HEK293T (cell line): ENCODE results near the gene LMCD1.

ENCODE experiments used
- CTCF ChIA-PET: fragments of 350-600 bp; formaldehyde crosslinking; extraction: SDS; loops from one replicate; lab custom pipeline; 2021; ENCODE audit warnings: antibody characterized with exemption, inconsistent platforms; lab: Yijun Ruan, JAX
- POLR2A ChIA-PET: fragments of 350-600 bp; formaldehyde crosslinking; extraction: SDS; loops from one replicate; lab custom pipeline; 2020; ENCODE audit warnings: antibody characterized with exemption, inconsistent platforms; lab: Yijun Ruan, JAX
- DNase-seq: peaks from one replicate; pipeline ENCODE4 v3.0.0; 2012; ENCODE audit warnings: mixed read lengths; ENCODE audit errors: extremely low spot score
- ARNT ChIP-seq: fragments of 450-650 bp; IDR thresholded peaks from 2 replicates; pipeline ENCODE4 v1.6.1; 2017; ENCODE audit warnings: mild to moderate bottlenecking
- BHLHE40 ChIP-seq: fragments of 450-650 bp; IDR thresholded peaks from 2 replicates; pipeline ENCODE4 v1.6.1; 2016; ENCODE audit warnings: mild to moderate bottlenecking, moderate library complexity, borderline replicate concordance
- CTBP1 ChIP-seq: fragments of 450-650 bp; IDR thresholded peaks from 2 replicates; pipeline ENCODE4 v1.6.1; 2016; ENCODE audit warnings: borderline replicate concordance
- ELF4 ChIP-seq: fragments of 450-650 bp; IDR thresholded peaks from 2 replicates; pipeline ENCODE4 v1.6.1; 2017; ENCODE audit warnings: antibody characterized with exemption
- FOXA1 ChIP-seq: fragments of 450-650 bp; IDR thresholded peaks from 2 replicates; pipeline ENCODE4 v1.6.1; 2016; ENCODE audit warnings: mild to moderate bottlenecking
- FOXK2 ChIP-seq: fragments of 450-650 bp; IDR thresholded peaks from 2 replicates; pipeline ENCODE4 v1.6.1; 2016; ENCODE audit warnings: mild to moderate bottlenecking
- FOXM1 ChIP-seq: fragments of 450-650 bp; IDR thresholded peaks from 2 replicates; pipeline ENCODE4 v1.6.1; 2017; ENCODE audit warnings: mild to moderate bottlenecking, borderline replicate concordance
- HDGF ChIP-seq: fragments of 450-650 bp; IDR thresholded peaks from 2 replicates; pipeline ENCODE4 v1.6.1; 2017; ENCODE audit warnings: antibody characterized with exemption, borderline replicate concordance
- L3MBTL2 ChIP-seq: fragments of 450-650 bp; conservative IDR thresholded peaks from 2 replicates; pipeline ENCODE4 v1.6.1; 2016; ENCODE audit warnings: mild to moderate bottlenecking
- LEF1 ChIP-seq: fragments of 450-650 bp; IDR thresholded peaks from 2 replicates; pipeline ENCODE4 v1.6.1; 2017; ENCODE audit warnings: mild to moderate bottlenecking, borderline replicate concordance
- NFRKB ChIP-seq: fragments of 450-650 bp; IDR thresholded peaks from 2 replicates; pipeline ENCODE4 v1.6.1; 2016; ENCODE audit warnings: mild to moderate bottlenecking, moderate library complexity
- PKNOX1 ChIP-seq: fragments of 450-650 bp; IDR thresholded peaks from 2 replicates; pipeline ENCODE4 v1.6.1; 2016
- SP1 ChIP-seq: fragments of 450-650 bp; IDR thresholded peaks from 2 replicates; pipeline ENCODE4 v1.6.1; 2017
- SUZ12 ChIP-seq: fragments of 450-650 bp; IDR thresholded peaks from 2 replicates; pipeline ENCODE4 v1.6.1; 2016; ENCODE audit warnings: mild to moderate bottlenecking
- TARDBP ChIP-seq: fragments of 450-650 bp; IDR thresholded peaks from 2 replicates; pipeline ENCODE4 v1.6.1; 2016
- ZNF384 ChIP-seq: fragments of 450-650 bp; IDR thresholded peaks from 2 replicates; pipeline ENCODE4 v1.6.1; 2016

The LMCD1 gene

GRCh38 chr3:8519774-8520448 lies 18.3 kb downstream of the LMCD1 start:
- CTCF ChIA-PET, result no interaction called here
- POLR2A ChIA-PET, result no interaction called here
- no peak for DNase-seq
- no peak for TF ChIP-seq FOXK2
- TF ChIP-seq L3MBTL2, result no peak
- TF ChIP-seq FOXM1, result no peak
- no peak for TF ChIP-seq ZNF384
- no peak for TF ChIP-seq TARDBP
- no peak for TF ChIP-seq HDGF
- no peak for TF ChIP-seq FOXA1
- no peak for TF ChIP-seq NFRKB
- TF ChIP-seq LEF1, result no peak
- TF ChIP-seq CTBP1, result no peak
- TF ChIP-seq PKNOX1, result no peak
- TF ChIP-seq SP1, result no peak
- no peak for TF ChIP-seq ARNT

- DNase-seq, result no peak
- no peak for TF ChIP-seq L3MBTL2
- TF ChIP-seq FOXK2, result no peak
- no peak for TF ChIP-seq CTBP1
- no peak for TF ChIP-seq FOXM1
- no peak for TF ChIP-seq BHLHE40
- TF ChIP-seq FOXA1, result no peak
- no peak for TF ChIP-seq ARNT
- TF ChIP-seq SUZ12, result no peak
- no peak for TF ChIP-seq SP1
- ChIA-PET CTCF (interaction anchor here (0.7 kb wide), 1 partner anchor 8 kb away, joined by 3 read pairs; no protein-coding TSS in a partner anchor), POLR2A (no interaction called here)
Observed at GRCh38 chr3:8520816-8521403, 19.3 kb downstream of the LMCD1 start.

- ChIA-PET CTCF (no interaction called here), POLR2A (no interaction called here)
- DNase-seq, result no peak
- no peak for TF ChIP-seq PKNOX1
- no peak for TF ChIP-seq ARNT
- no peak for TF ChIP-seq HDGF
- no peak for TF ChIP-seq TARDBP
- TF ChIP-seq SP1, result no peak
- no peak for TF ChIP-seq CTBP1
- TF ChIP-seq FOXA1, result no peak
- no peak for TF ChIP-seq BHLHE40
- no peak for TF ChIP-seq ZNF384
- no peak for TF ChIP-seq ELF4
Observed at GRCh38 chr3:8523041-8523440, 21.4 kb downstream of the LMCD1 start.

- POLR2A ChIA-PET, result no interaction called here
- TF ChIP-seq FOXA1 (no peak), ZNF384 (no peak), SUZ12 (no peak), PKNOX1 (no peak), CTBP1 (no peak), ELF4 (no peak), BHLHE40 (no peak)
Observed at GRCh38 chr3:8524249-8524648, 22.6 kb downstream of the LMCD1 start.

GRCh38 chr3:8524656-8525399 lies 23.2 kb downstream of the LMCD1 start:
- TF ChIP-seq SUZ12 (no peak), TARDBP (no peak), PKNOX1 (no peak), FOXM1 (no peak), FOXK2 (no peak), FOXA1 (no peak), ELF4 (no peak), NFRKB (no peak)
- ChIA-PET CTCF (no interaction called here), POLR2A (no interaction called here)
- DNase-seq, result no peak

More at GRCh38 chr3:8524249-8524648, 22.6 kb downstream of the LMCD1 start:
- CTCF ChIA-PET, result no interaction called here
- no peak for DNase-seq

- ChIA-PET POLR2A (no interaction called here), CTCF (no interaction called here)
- TF ChIP-seq NFRKB (no peak), TARDBP (no peak), FOXK2 (no peak), FOXA1 (no peak), LEF1 (no peak), SP1 (no peak), CTBP1 (no peak), FOXM1 (no peak), SUZ12 (no peak), PKNOX1 (no peak), ARNT (no peak), BHLHE40 (no peak), ZNF384 (no peak), ELF4 (no peak), HDGF (no peak), L3MBTL2 (no peak)
- no peak for DNase-seq
Observed at GRCh38 chr3:8525893-8526292, 24.3 kb downstream of the LMCD1 start.
